SH-SY5Y (cell line): ENCODE data around the gene PRG2.

Experiments
- GATA2 ChIP-seq: IDR thresholded peaks from 2 replicates; pipeline ENCODE4 v1.6.1; 2011; ENCODE audit warnings: mild to moderate bottlenecking, low read depth, low read length
- GATA3 ChIP-seq: IDR thresholded peaks from 2 replicates; pipeline ENCODE4 v1.6.1; 2011; ENCODE audit warnings: low read depth, mild to moderate bottlenecking, low read length, moderate library complexity

DNA sequence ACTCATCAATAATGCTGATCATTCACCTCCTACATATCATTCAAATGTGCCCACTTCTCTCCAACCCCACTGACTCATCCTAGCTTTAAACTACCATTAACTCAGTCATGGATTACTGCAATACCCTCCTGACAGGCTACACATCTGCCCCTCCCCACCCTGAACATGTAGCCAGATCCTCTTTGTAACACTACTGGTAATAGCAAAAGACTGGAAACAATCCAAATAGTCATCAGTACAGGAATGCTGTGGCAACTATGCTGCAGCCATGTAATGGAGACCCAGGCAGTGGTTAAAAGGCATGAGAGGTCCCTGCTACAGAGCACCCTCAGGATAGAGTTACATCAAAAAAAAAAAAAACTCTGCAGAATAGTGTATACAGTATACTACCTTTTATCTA lies 19.8 kb upstream of the PRG2 start:
- TF ChIP-seq GATA2 (no peak), GATA3 (no peak)
